ENCODE results near the gene PACC1.

Gene PACC1

GRCh38 chr1:212451416-212452322, 37.0 kb upstream of the PACC1 start:
- DNase-seq (ENCODE audit: low spot score) = no peak
- H3K9me3 Mint-ChIP-seq = no peaks in the 10 kb centered on the region
- no peaks in the 10 kb centered on the region for H3K4me1 Mint-ChIP-seq (ENCODE audit: low read depth)
- H3K27ac Mint-ChIP-seq = no peak overlapping the region
- H3K4me3 Mint-ChIP-seq = no peak overlapping the region
- H3K27me3 Mint-ChIP-seq (ENCODE audit: low read depth) = no peaks in the 10 kb centered on the region
- no peaks in the 10 kb centered on the region for H3K36me3 Mint-ChIP-seq (ENCODE audit: low read depth)

- no peaks in the 10 kb centered on the region for H3K4me1 Mint-ChIP-seq (ENCODE audit: low read depth)
- no peaks in the 10 kb centered on the region for H3K27me3 Mint-ChIP-seq (ENCODE audit: low read depth)
- no peak overlapping the region for H3K4me3 Mint-ChIP-seq
- H3K27ac Mint-ChIP-seq = no peak overlapping the region
- DNase-seq (ENCODE audit: low spot score) = no peak
- no peaks in the 10 kb centered on the region for H3K9me3 Mint-ChIP-seq
- peaks cover 5% of the 10 kb centered on the region for H3K36me3 Mint-ChIP-seq (ENCODE audit: low read depth)
These were observed 35.7 kb upstream of the PACC1 start for GRCh38 chr1:212450331-212450881.

GRCh38 chr1:212447478-212447877, 32.8 kb upstream of the PACC1 start:
- no peaks in the 10 kb centered on the region for H3K9me3 Mint-ChIP-seq
- no peak overlapping the region for H3K27ac Mint-ChIP-seq
- H3K4me1 Mint-ChIP-seq (ENCODE audit: low read depth) = no peaks in the 10 kb centered on the region
- DNase-seq (ENCODE audit: low spot score) = no peak
- H3K36me3 Mint-ChIP-seq (ENCODE audit: low read depth) = peaks cover 16% of the 10 kb centered on the region
- no peak overlapping the region for H3K4me3 Mint-ChIP-seq
- no peaks in the 10 kb centered on the region for H3K27me3 Mint-ChIP-seq (ENCODE audit: low read depth)

GRCh38 chr1:212446333-212446732, 31.6 kb upstream of the PACC1 start:
- H3K4me3 Mint-ChIP-seq = no peak overlapping the region
- H3K9me3 Mint-ChIP-seq = no peaks in the 10 kb centered on the region
- H3K4me1 Mint-ChIP-seq (ENCODE audit: low read depth) = no peaks in the 10 kb centered on the region
- no peaks in the 10 kb centered on the region for H3K27me3 Mint-ChIP-seq (ENCODE audit: low read depth)
- peaks cover 16% of the 10 kb centered on the region for H3K36me3 Mint-ChIP-seq (ENCODE audit: low read depth)
- no peak overlapping the region for H3K27ac Mint-ChIP-seq
- DNase-seq (ENCODE audit: low spot score) = no peak

GRCh38 chr1:212442408-212442807, 27.7 kb upstream of the PACC1 start:
- H3K27me3 Mint-ChIP-seq (ENCODE audit: low read depth) = no peaks in the 10 kb centered on the region
- H3K9me3 Mint-ChIP-seq = no peaks in the 10 kb centered on the region
- H3K36me3 Mint-ChIP-seq (ENCODE audit: low read depth) = peaks cover 16% of the 10 kb centered on the region
- H3K4me3 Mint-ChIP-seq = no peak overlapping the region
- peaks cover 1% of the 10 kb centered on the region for H3K4me1 Mint-ChIP-seq (ENCODE audit: low read depth)
- H3K27ac Mint-ChIP-seq = no peak overlapping the region
- DNase-seq (ENCODE audit: low spot score) = no peak

GRCh38 chr1:212440419-212440818, 25.7 kb upstream of the PACC1 start:
- H3K4me3 Mint-ChIP-seq = no peak overlapping the region
- peaks cover 11% of the 10 kb centered on the region for H3K36me3 Mint-ChIP-seq (ENCODE audit: low read depth)
- DNase-seq (ENCODE audit: low spot score) = no peak
- no peaks in the 10 kb centered on the region for H3K9me3 Mint-ChIP-seq
- H3K4me1 Mint-ChIP-seq (ENCODE audit: low read depth) = peaks cover 1% of the 10 kb centered on the region
- no peak overlapping the region for H3K27ac Mint-ChIP-seq
- no peaks in the 10 kb centered on the region for H3K27me3 Mint-ChIP-seq (ENCODE audit: low read depth)

GRCh38 chr1:212438831-212439237, 24.1 kb upstream of the PACC1 start:
- H3K9me3 Mint-ChIP-seq = no peaks in the 10 kb centered on the region
- no peak overlapping the region for H3K27ac Mint-ChIP-seq
- H3K4me3 Mint-ChIP-seq = no peak overlapping the region

GRCh38 chr1:212437179-212437798, 22.6 kb upstream of the PACC1 start:
- H3K4me3 Mint-ChIP-seq = no peak overlapping the region
- no peaks in the 10 kb centered on the region for H3K36me3 Mint-ChIP-seq (ENCODE audit: low read depth)
- no peak overlapping the region for H3K27ac Mint-ChIP-seq
- no peaks in the 10 kb centered on the region for H3K9me3 Mint-ChIP-seq
- no peaks in the 10 kb centered on the region for H3K27me3 Mint-ChIP-seq (ENCODE audit: low read depth)
- H3K4me1 Mint-ChIP-seq (ENCODE audit: low read depth) = peaks cover 7% of the 10 kb centered on the region
- no peak for DNase-seq (ENCODE audit: low spot score)

More at GRCh38 chr1:212438831-212439237, 24.1 kb upstream of the PACC1 start:
- peaks cover 5% of the 10 kb centered on the region for H3K4me1 Mint-ChIP-seq (ENCODE audit: low read depth)
- DNase-seq (ENCODE audit: low spot score) = no peak
- peaks cover 3% of the 10 kb centered on the region for H3K36me3 Mint-ChIP-seq (ENCODE audit: low read depth)
- H3K27me3 Mint-ChIP-seq (ENCODE audit: low read depth) = no peaks in the 10 kb centered on the region

- Mint-ChIP-seq H3K9me3 (no peaks in the 10 kb centered on the region), H3K27ac (no peak overlapping the region), H3K27me3 (ENCODE audit: low read depth) (peaks cover 6% of the 10 kb centered on the region), H3K36me3 (ENCODE audit: low read depth) (no peaks in the 10 kb centered on the region), H3K4me1 (ENCODE audit: low read depth) (peaks cover 20% of the 10 kb centered on the region), H3K4me3 (no peak overlapping the region)
- no peak for DNase-seq (ENCODE audit: low spot score)
These were observed 20.3 kb upstream of the PACC1 start for GRCh38 chr1:212434992-212435391.

- Mint-ChIP-seq H3K9me3 (no peaks in the 10 kb centered on the region), H3K36me3 (ENCODE audit: low read depth) (no peaks in the 10 kb centered on the region), H3K4me1 (ENCODE audit: low read depth) (peaks cover 20% of the 10 kb centered on the region), H3K27ac (peak overlapping the region; percentile 27), H3K27me3 (ENCODE audit: low read depth) (peaks cover 11% of the 10 kb centered on the region), H3K4me3 (peak overlapping the region; percentile 75)
- no peak for DNase-seq (ENCODE audit: low spot score)
These were observed 19.1 kb upstream of the PACC1 start for GRCh38 chr1:212433577-212434462.

GRCh38 chr1:212432661-212433576, 18.2 kb upstream of the PACC1 start, which contains the start of gene NENF:
TSS of gene NENF (plus strand) at chr1:212432920. CDS start at chr1:212432944, 24 bp downstream.
- DNase-seq (ENCODE audit: low spot score) = peak; percentile 79
- Mint-ChIP-seq H3K36me3 (ENCODE audit: low read depth) (no peaks in the 10 kb centered on the region), H3K9me3 (no peaks in the 10 kb centered on the region), H3K27me3 (ENCODE audit: low read depth) (peaks cover 11% of the 10 kb centered on the region), H3K4me3 (peak within 1 kb of the TSS; percentile 75), H3K4me1 (ENCODE audit: low read depth) (peaks cover 19% of the 10 kb centered on the region), H3K27ac (peak within 1 kb of the TSS; percentile 49)

- H3K9me3 Mint-ChIP-seq = no peaks in the 10 kb centered on the region
- H3K27ac Mint-ChIP-seq = peak overlapping the region; percentile 7
- peak overlapping the region; percentile 70 for H3K4me3 Mint-ChIP-seq
- H3K4me1 Mint-ChIP-seq (ENCODE audit: low read depth) = peaks cover 19% of the 10 kb centered on the region
- no peaks in the 10 kb centered on the region for H3K36me3 Mint-ChIP-seq (ENCODE audit: low read depth)
- H3K27me3 Mint-ChIP-seq (ENCODE audit: low read depth) = peaks cover 14% of the 10 kb centered on the region
- no peak for DNase-seq (ENCODE audit: low spot score)
These were observed 17.6 kb upstream of the PACC1 start for GRCh38 chr1:212432272-212432660.

GRCh38 chr1:212431644-212432043, 17.0 kb upstream of the PACC1 start:
- peaks cover 19% of the 10 kb centered on the region for H3K4me1 Mint-ChIP-seq (ENCODE audit: low read depth)
- no peak overlapping the region for H3K27ac Mint-ChIP-seq
- no peak for DNase-seq (ENCODE audit: low spot score)
- H3K36me3 Mint-ChIP-seq (ENCODE audit: low read depth) = no peaks in the 10 kb centered on the region
- no peaks in the 10 kb centered on the region for H3K9me3 Mint-ChIP-seq
- peak overlapping the region; percentile 19 for H3K4me3 Mint-ChIP-seq
- H3K27me3 Mint-ChIP-seq (ENCODE audit: low read depth) = peaks cover 16% of the 10 kb centered on the region
